Hematopoietic multipotent progenitor cell (in vitro differentiated cells): ENCODE results near the gene USP17L27. TPM values are rescaled to one million over a fixed set of nuclear protein-coding genes. Genes with fewer than 3 reads are reported as not detected.
"Not testable (repeated sequence)": the region's sequence is repeated elsewhere in the genome, so short reads cannot be mapped to it uniquely, and the experiment has no call there.

Experiments
- DNase-seq, 3 donors: peaks; one replicate each; pipeline ENCODE4 v3.0.0-alpha.2; 2011 to 2015; ENCODE audit warnings: low read depth in 2 of 3, low spot score in 2 of 3
- total RNA-seq: library from RNA; depleted of rRNA; stranded (reverse); fragments of >200 nt; gene quantifications from one replicate; pipeline ENCODE4 v1.2.3, GENCODE V29; 2012

The USP17L27 gene
- total RNA-seq: not detected

- not testable (repeated sequence) for DNase-seq
Observed at GRCh38 chr4:9343848-9344247, at the start of gene USP17L27. Gene USP17L27, plus strand, starts transcription at chr4:9344148. Its CDS starts 0 bp downstream, at chr4:9344148.

- not testable (repeated sequence) for DNase-seq
Observed at GRCh38 chr4:9324191-9324590, 19.8 kb upstream of the USP17L27 start.

GRCh38 chr4:9324865-9325264 is 19.1 kb upstream of the USP17L27 start, which contains the start of gene USP17L24:
Gene USP17L24, plus strand, starts transcription at chr4:9325165. Its CDS starts 0 bp downstream, at chr4:9325165.
- DNase-seq: not testable (repeated sequence)

GRCh38 chr4:9329611-9330010 is 14.3 kb upstream of the USP17L27 start, which contains the start of gene USP17L25:
Gene USP17L25, plus strand, starts transcription at chr4:9329911. Its CDS starts 0 bp downstream, at chr4:9329911.
- not testable (repeated sequence) for DNase-seq

GRCh38 chr4:9334358-9334757 is 9.6 kb upstream of the USP17L27 start, which contains the start of gene USP17L26:
Gene USP17L26, plus strand, starts transcription at chr4:9334658. Its CDS starts 0 bp downstream, at chr4:9334658.
- DNase-seq: not testable (repeated sequence)

GRCh38 chr4:9339103-9339502 is 4.8 kb upstream of the USP17L27 start, which contains the start of gene USP17L5:
Gene USP17L5, plus strand, starts transcription at chr4:9339403. Its CDS starts 0 bp downstream, at chr4:9339403.
- not testable (repeated sequence) for DNase-seq

GRCh38 chr4:9348593-9348992 is 4.6 kb downstream of the USP17L27 start, which contains the start of gene USP17L28:
Gene USP17L28, plus strand, starts transcription at chr4:9348893. Its CDS starts 0 bp downstream, at chr4:9348893.
- DNase-seq: not testable (repeated sequence)

- DNase-seq: not testable (repeated sequence)
Observed at GRCh38 chr4:9350866-9351265, 6.9 kb downstream of the USP17L27 start.

- DNase-seq: not testable (repeated sequence)
Observed at GRCh38 chr4:9353338-9353737, 9.4 kb downstream of the USP17L27 start, which contains the start of gene USP17L29. Gene USP17L29, plus strand, starts transcription at chr4:9353638. Its CDS starts 0 bp downstream, at chr4:9353638.

GRCh38 chr4:9362829-9363228 is 18.9 kb downstream of the USP17L27 start, which contains the start of gene USP17L30:
Gene USP17L30, plus strand, starts transcription at chr4:9363129. Its CDS starts 0 bp downstream, at chr4:9363129.
- DNase-seq: not testable (repeated sequence)

- DNase-seq: not testable (repeated sequence)
Observed at GRCh38 chr4:9379881-9380280, 35.9 kb downstream of the USP17L27 start.

GRCh38 chr4:9381012-9381534 is 37.1 kb downstream of the USP17L27 start:
- DNase-seq: peak; percentile 10 to 19 (median 15)

GRCh38 chr4:9384126-9384525 is 40.2 kb downstream of the USP17L27 start:
- DNase-seq: no peak

GRCh38 chr4:9389001-9389400 is 45.1 kb downstream of the USP17L27 start:
- DNase-seq: peak in 2 of 3 donors; percentile 19 to 68

Other genes with a start within 250 kb of the USP17L27 start
- not detected for gene FAM90A26, start 173.7 kb upstream of the USP17L27 start, total RNA-seq
- not detected for gene USP17L10, start 133.5 kb upstream of the USP17L27 start, total RNA-seq
- not detected for gene USP17L11, start 128.7 kb upstream of the USP17L27 start, total RNA-seq
- not detected for gene USP17L12, start 124.0 kb upstream of the USP17L27 start, total RNA-seq
- not detected for gene USP17L13, start 119.3 kb upstream of the USP17L27 start, total RNA-seq
- gene USP17L15, start 109.8 kb upstream of the USP17L27 start, total RNA-seq: not detected
- not detected for gene USP17L17, start 100.3 kb upstream of the USP17L27 start, total RNA-seq
- not detected for gene USP17L18, start 95.5 kb upstream of the USP17L27 start, total RNA-seq
- gene USP17L19, start 90.8 kb upstream of the USP17L27 start, total RNA-seq: not detected
- gene USP17L20, start 86.0 kb upstream of the USP17L27 start, total RNA-seq: not detected
- gene USP17L21, start 81.3 kb upstream of the USP17L27 start, total RNA-seq: not detected
- under 0.01 TPM for gene USP17L22, start 76.5 kb upstream of the USP17L27 start, total RNA-seq
- not detected for gene USP17L24, start 19.0 kb upstream of the USP17L27 start, total RNA-seq
- gene USP17L25, start 14.2 kb upstream of the USP17L27 start, total RNA-seq: not detected
- gene USP17L26, start 9.5 kb upstream of the USP17L27 start, total RNA-seq: not detected
- gene USP17L5, start 4.7 kb upstream of the USP17L27 start, total RNA-seq: not detected
- not detected for gene USP17L28, start 4.7 kb downstream of the USP17L27 start, total RNA-seq
- not detected for gene USP17L29, start 9.5 kb downstream of the USP17L27 start, total RNA-seq
- not detected for gene USP17L30, start 19.0 kb downstream of the USP17L27 start, total RNA-seq
- gene DEFB131A, start 100.3 kb downstream of the USP17L27 start, total RNA-seq: not detected